HepG2 (cell line): ENCODE results near the gene HNRNPUL1. TPM values are rescaled to one million over a fixed set of nuclear protein-coding genes. Genes with fewer than 3 reads are reported as not detected.

Experiments used
- ATAC-seq: fragments of 200-7000 bp; cut with Tn5 transposase; 3 replicates; pipeline ENCODE4 v1.9.1; 2020; ENCODE audit warnings: mild to moderate bottlenecking, moderate library complexity
- BruUV-seq: library from RNA; stranded (reverse); fragments of 400-500 nt; replicated peaks from 2 replicates; lab custom pipeline; 2021; lab: Mats Ljungman, UMichigan
- CTCF ChIA-PET: fragments of 300-600 bp; formaldehyde crosslinking; extraction: SDS; loops from one replicate; lab custom pipeline; 2021; ENCODE audit warnings: low total read pairs, inconsistent platforms, low intra/inter-chr PET ratio; lab: Yijun Ruan, JAX
- POLR2A ChIA-PET: fragments of 350-600 bp; sonication (Branson Sonifier 250); formaldehyde crosslinking; loops from one replicate; lab custom pipeline; 2020; ENCODE audit warnings: antibody characterized with exemption, inconsistent platforms; lab: Yijun Ruan, JAX
- DNase-seq: peaks from one replicate; pipeline ENCODE4 v3.0.0-alpha.2; 2015; ENCODE audit warnings: low spot score
- FAIRE-seq: peaks from 3 replicates; lab custom pipeline; 2011; peaks lifted over from hg19 to GRCh38; lab: Jason Lieb, UNC
- H2AFZ ChIP-seq: one replicate; pipeline ENCODE4 v1.6.1; 2011; ENCODE audit warnings: low read length, inconsistent platforms
- H3K27ac ChIP-seq: fragments of 300-600 bp; 3 replicates; pipeline ENCODE4 v1.8.0; 2011; ENCODE audit warnings: mixed run types, mild to moderate bottlenecking, mixed read lengths, low read length, inconsistent platforms; ENCODE audit not compliant: insufficient read depth; ENCODE audit errors: extremely low read length
- H3K27me3 ChIP-seq, 2 experiments: fragments of 200-600 bp in 1 of 2; 2 replicates in 1 of 2; 3 replicates in 1 of 2; pipeline versions ENCODE4 v1.6.0 to v1.8.0; 2011; ENCODE audit warnings: low read length in 2 of 2, mild to moderate bottlenecking in 2 of 2, moderate library complexity in 2 of 2, inconsistent platforms in 1 of 2; ENCODE audit not compliant: insufficient read depth in 2 of 2, control insufficient read depth in 1 of 2
- H3K36me3 ChIP-seq, 2 experiments: fragments of 200-600 bp in 1 of 2; replicated peaks in 1 of 2; 2 replicates in 1 of 2; 3 replicates in 1 of 2; pipeline versions ENCODE4 v1.5.1 to v1.8.0; 2011; ENCODE audit warnings: low read length in 2 of 2, inconsistent platforms in 1 of 2; ENCODE audit not compliant: insufficient read depth in 2 of 2, control insufficient read depth in 1 of 2
- H3K4me1 ChIP-seq: 2 replicates; pipeline ENCODE4 v1.5.1; 2012; ENCODE audit warnings: low read length, inconsistent platforms; ENCODE audit not compliant: insufficient read depth
- H3K4me2 ChIP-seq: 2 replicates; pipeline ENCODE4 v1.6.0; 2011; ENCODE audit warnings: low read depth, low read length, inconsistent platforms
- H3K4me3 ChIP-seq, 3 experiments: fragments of 200-600 bp in 1 of 3; sonication (generic), shearing (Covaris generic) in 1 of 3; replicated peaks in 1 of 3; 2 replicates each; pipeline ENCODE4 v1.5.1; 2011 to 2016; ENCODE audit warnings: low read length in 3 of 3, inconsistent platforms in 2 of 3, low read depth in 2 of 3, mild to moderate bottlenecking in 2 of 3, control low read depth in 1 of 3, mixed read lengths in 1 of 3; ENCODE audit not compliant: insufficient read depth in 1 of 3
- H3K79me2 ChIP-seq: one replicate; pipeline ENCODE4 v1.6.1; 2011; ENCODE audit warnings: low read length, inconsistent platforms; ENCODE audit not compliant: insufficient read depth
- H3K9ac ChIP-seq: 2 replicates; pipeline ENCODE4 v1.6.0; 2011; ENCODE audit warnings: mild to moderate bottlenecking, low read depth, low read length, inconsistent platforms; ENCODE audit not compliant: insufficient read depth
- H3K9me3 ChIP-seq: 2 replicates; pipeline ENCODE4 v1.5.1; 2012; ENCODE audit warnings: mild to moderate bottlenecking, low read length
- H4K20me1 ChIP-seq: 2 replicates; pipeline ENCODE4 v1.6.0; 2011; ENCODE audit warnings: inconsistent platforms, mild to moderate bottlenecking, low read length, moderate library complexity; ENCODE audit not compliant: insufficient read depth
- FOXA3 ChIP-seq: IDR thresholded peaks from 2 replicates; pipeline ENCODE4 v1.6.1; 2016; ENCODE audit warnings: missing genetic modification reagents, missing compliant biosample characterization
- PRPF4 ChIP-seq: fragments of 200-400 bp; formaldehyde crosslinking; IDR thresholded peaks from 2 replicates; pipeline ENCODE4 v1.6.1; 2016; ENCODE audit warnings: low read length, low read depth; ENCODE audit not compliant: poor library complexity, severe bottlenecking
- REST ChIP-seq, 2 experiments: IDR thresholded peaks; 2 replicates each; pipeline ENCODE4 v1.6.1; 2011 to 2012; ENCODE audit warnings: low read length in 2 of 2, borderline replicate concordance in 1 of 2, low read depth in 1 of 2, mild to moderate bottlenecking in 1 of 2, moderate library complexity in 1 of 2
- ZBTB33 ChIP-seq: sonication (generic); formaldehyde crosslinking; IDR thresholded peaks from 2 replicates; pipeline ENCODE4 v1.4.0; 2020; ENCODE audit warnings: missing genetic modification reagents
- ZBTB49 ChIP-seq: sonication (generic); formaldehyde crosslinking; IDR thresholded peaks from 2 replicates; pipeline ENCODE4 v1.4.0; 2020; ENCODE audit warnings: missing genetic modification reagents, borderline replicate concordance
- ZIK1 ChIP-seq: sonication (generic); formaldehyde crosslinking; IDR thresholded peaks from 2 replicates; pipeline ENCODE4 v1.5.0; 2020; ENCODE audit warnings: mild to moderate bottlenecking, low read depth, missing genetic modification reagents, borderline replicate concordance
- ZNF484 ChIP-seq: sonication (generic); formaldehyde crosslinking; IDR thresholded peaks from 2 replicates; pipeline ENCODE4 v1.5.1; 2020; ENCODE audit warnings: mild to moderate bottlenecking, low read depth, missing genetic modification reagents, borderline replicate concordance
- ZNF879 ChIP-seq: sonication (generic); formaldehyde crosslinking; IDR thresholded peaks from 2 replicates; pipeline ENCODE4 v1.8.1; 2023; ENCODE audit warnings: missing genetic modification reagents
- WGBS: methylation state at CpG from one replicate; pipeline ENCODE4 v1.1.6; 2017; ENCODE audit warnings: low lambda C conversion rate; 5-methylcytosine and 5-hydroxymethylcytosine counted together
- in situ Hi-C: cut with HindIII; loops from 2 replicates; pipeline ENCODE4 v1.10.0; 2017; ENCODE audit warnings: low pct_unique_long_range_greater_than_20kb; ENCODE audit not compliant: extremely low pct_ligation_motif_present
- intact Hi-C: fragments of 100-400 bp; cut with micrococcal nuclease; formaldehyde crosslinking; loops from one replicate; pipeline ENCODE4 v1.10.0; 2022; ENCODE audit not compliant: unreplicated experiment
- polyA plus RNA-seq, 8 experiments: library from polyadenylated mRNA; depleted of rRNA in 3 of 8; stranded (reverse) in 7 of 8; unstranded in 1 of 8; fragments of >200 nt; fragmentation: Illumina TruSeq in 4 of 8; extraction: Trizol in 4 of 8; gene quantifications; 2 replicates each; pipeline versions ENCODE4 v1.2.1 to v1.2.3, GENCODE V29; 2011 to 2016; ENCODE audit warnings: low read depth in 4 of 8, missing spikeins in 1 of 8, mixed read lengths in 1 of 8; ENCODE audit not compliant: insufficient read depth in 1 of 8
- total RNA-seq, 5 experiments: library from RNA; depleted of rRNA; stranded (reverse); fragments of >200 nt; fragmentation: Illumina TruSeq; extraction: Trizol; gene quantifications; 2 replicates each; pipeline ENCODE4 v1.2.3, GENCODE V29; 2016; ENCODE audit warnings: low read depth in 1 of 5

Gene HNRNPUL1
- total and polyA plus RNA-seq, 2 of the 13 experiments (the other 11 are each of a cell fraction or from before 2014, with no cell fraction given): 30.9 to 81.7 TPM

- no peak for DNase-seq
- ChIA-PET POLR2A (interaction anchor here (0.6 to 0.8 kb wide), 2 partner anchors 111 to 124 kb away, joined by 3 read pairs; partner anchors contain the start of gene DMAC2), CTCF (no interaction called here)
- Histone ChIP-seq H2AFZ (no peak overlapping the region), H3K4me1 (peaks cover 42% of the 10 kb centered on the region), H3K27ac (no peak overlapping the region), H3K4me3 (no peak overlapping the region), H3K9me3 (no peaks in the 10 kb centered on the region), H3K4me2 (no peak overlapping the region), H3K79me2 (peaks cover 2% of the 10 kb centered on the region), H3K9ac (no peak overlapping the region), H4K20me1 (no peaks in the 10 kb centered on the region), H3K27me3 (no peaks in the 10 kb centered on the region), H3K36me3 (peaks cover 14 to 34% of the 10 kb centered on the region in 2 experiments; a peak in 4 of 5 replicates)
- no peak for TF ChIP-seq ZNF484 (CRISPR knock-in tag)
- no peak for TF ChIP-seq FOXA3 (CRISPR knock-in tag)
- TF ChIP-seq ZBTB33: 0 out of 2 replicates have a peak, but pooled peaks have one; percentile 40
- in situ Hi-C loops: no loop called here
- 94% methylated on average over 16 of the region's 22 CpGs for WGBS
- intact Hi-C loops: no loop called here
- no peak for ATAC-seq
- BruUV-seq: no TSS peak
- no peak for FAIRE-seq
Measured at GRCh38 chr19:41328157-41328841, 64.1 kb downstream of the HNRNPUL1 start.

- Histone ChIP-seq H3K4me1 (peaks cover 36% of the 10 kb centered on the region), H3K4me3 (no peak overlapping the region), H3K4me2 (no peak overlapping the region), H3K27ac (no peak overlapping the region), H3K36me3 (peaks cover 14 to 39% of the 10 kb centered on the region in 2 experiments; a peak in 4 of 5 replicates), H3K27me3 (no peaks in the 10 kb centered on the region), H4K20me1 (no peaks in the 10 kb centered on the region), H3K9ac (no peak overlapping the region), H2AFZ (no peak overlapping the region), H3K9me3 (no peaks in the 10 kb centered on the region), H3K79me2 (peaks cover 2% of the 10 kb centered on the region)
- FAIRE-seq (no peak), ATAC-seq (no peak), DNase-seq (no peak)
- in situ Hi-C loops: no loop called here
- intact Hi-C loops: no loop called here
- CTCF ChIA-PET: no interaction called here
- no TSS peak for BruUV-seq
- 94% methylated on average over 1 of the region's 1 CpG for WGBS
- POLR2A ChIA-PET: interaction anchor here (0.7 to 0.8 kb wide), 2 partner anchors 24 to 111 kb away, joined by 3 read pairs; partner anchors contain the start of gene DMAC2
- no peak for TF ChIP-seq REST (IDR thresholded peaks at IDR 0.05; ENCODE audit: borderline replicate concordance in 1 of 2, low read depth in 1 of 2, low read length in 2 of 2)
- TF ChIP-seq ZNF879: no peak
- no peak for TF ChIP-seq ZIK1 (CRISPR knock-in tag)
- TF ChIP-seq ZBTB49 (CRISPR knock-in tag): no peak
- TF ChIP-seq PRPF4: no peak
Measured at GRCh38 chr19:41328842-41329225, 64.7 kb downstream of the HNRNPUL1 start.
